Spleen (tissue), 7 donors: ENCODE data around the gene ATP10A.

Experiments used
- CTCF ChIP-seq, 11 experiments: fragments of 200-600 bp in 7 of 11; fragments of 450-650 bp in 4 of 11; sonication (generic) in 4 of 11; IDR thresholded peaks in 8 of 11; conservative IDR thresholded peaks in 3 of 11; 1 replicate in 7 of 11; 2 replicates in 4 of 11; pipeline versions ENCODE4 v1.4.0 to v1.8.0; 2016 to 2021; ENCODE audit warnings: antibody characterized with exemption in 11 of 11, inconsistent platforms in 4 of 11, mild to moderate bottlenecking in 1 of 11
- POLR2A ChIP-seq, 3 donors: fragments of 450-650 bp; IDR thresholded peaks; one replicate each; pipeline ENCODE4 v1.5.1; 2017; ENCODE audit warnings: antibody characterized with exemption in 3 of 3, mild to moderate bottlenecking in 1 of 3
- POLR2AphosphoS5 ChIP-seq, 3 donors: sonication (generic); formaldehyde crosslinking; IDR thresholded peaks; one replicate each; pipeline ENCODE4 v1.5.1; 2017; ENCODE audit warnings: antibody characterized with exemption in 3 of 3
- donor health status: DM: no; HTN: no; CAD: no; lungs with moderate emphysema.
- donor health status: DM: no; HTN: no; CAD: no.
- donor health status: DM: no; HTN: no; CAD: no.

- TF ChIP-seq CTCF (IDR thresholded peaks at IDR 0.05 in 8 of 11, conservative IDR thresholded peaks at IDR 0.05 in 3 of 11) = no peak
- TF ChIP-seq POLR2A (IDR thresholded peaks at IDR 0.05) = no peak
- no peak for TF ChIP-seq POLR2AphosphoS5 (IDR thresholded peaks at IDR 0.05)
Observed at GRCh38 chr15:25690673-25691543, 172.2 kb downstream of the ATP10A start.
